ENCODE results near the gene ERVMER34-1. TPM values are rescaled to one million over a fixed set of nuclear protein-coding genes. Genes with fewer than 3 reads are reported as not detected.

Gene ERVMER34-1, protein sequence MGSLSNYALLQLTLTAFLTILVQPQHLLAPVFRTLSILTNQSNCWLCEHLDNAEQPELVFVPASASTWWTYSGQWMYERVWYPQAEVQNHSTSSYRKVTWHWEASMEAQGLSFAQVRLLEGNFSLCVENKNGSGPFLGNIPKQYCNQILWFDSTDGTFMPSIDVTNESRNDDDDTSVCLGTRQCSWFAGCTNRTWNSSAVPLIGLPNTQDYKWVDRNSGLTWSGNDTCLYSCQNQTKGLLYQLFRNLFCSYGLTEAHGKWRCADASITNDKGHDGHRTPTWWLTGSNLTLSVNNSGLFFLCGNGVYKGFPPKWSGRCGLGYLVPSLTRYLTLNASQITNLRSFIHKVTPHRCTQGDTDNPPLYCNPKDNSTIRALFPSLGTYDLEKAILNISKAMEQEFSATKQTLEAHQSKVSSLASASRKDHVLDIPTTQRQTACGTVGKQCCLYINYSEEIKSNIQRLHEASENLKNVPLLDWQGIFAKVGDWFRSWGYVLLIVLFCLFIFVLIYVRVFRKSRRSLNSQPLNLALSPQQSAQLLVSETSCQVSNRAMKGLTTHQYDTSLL
- total RNA-seq: under 0.01 and 0.09 TPM in 2 replicates

DNA sequence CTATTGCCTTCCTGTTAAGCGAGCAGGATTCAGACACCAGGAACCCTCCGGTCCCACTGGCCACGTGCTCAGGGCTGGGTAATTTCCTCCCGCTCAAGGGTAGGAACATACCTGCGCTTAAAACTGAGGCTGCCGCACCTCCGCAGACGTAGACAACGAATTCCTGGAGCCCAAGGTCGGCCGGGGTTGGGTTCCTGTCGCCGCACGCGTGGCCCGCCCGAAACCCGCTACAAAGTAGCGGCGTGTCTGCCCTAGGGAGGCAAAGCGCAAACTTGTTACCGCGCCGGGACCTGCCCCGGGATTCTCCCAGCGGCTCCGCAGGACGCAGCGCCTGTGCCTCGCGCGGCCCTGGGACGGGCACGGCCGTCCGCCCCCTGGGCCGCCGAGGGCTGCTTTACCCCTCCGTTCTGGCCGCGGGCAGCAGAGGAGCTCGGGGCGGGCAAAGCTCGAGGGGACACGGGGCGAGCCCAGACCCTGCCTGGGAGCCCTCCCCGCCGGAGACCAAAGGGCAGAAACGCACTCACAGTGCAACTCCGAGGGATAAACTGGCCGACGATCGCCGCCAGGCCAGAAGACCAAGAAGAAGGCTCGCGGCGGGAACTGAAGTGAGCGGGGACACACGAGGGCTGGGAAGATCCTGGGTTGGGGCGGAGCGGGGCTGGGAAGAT lies at the start of gene ERVMER34-1:
Gene ERVMER34-1 (minus strand): TSS at position 607 of the 668 bp plus-strand sequence. CDS start 5,905 bp downstream, outside the sequence.

Other genes with a start within 250 kb of the ERVMER34-1 start
- gene USP46, start 92.1 kb downstream of the ERVMER34-1 start, total RNA-seq: 9.0 and 12.1 TPM in 2 replicates
- under 0.01 TPM in 1 of 2 replicates, not detected in the other for gene RASL11B, start 110.9 kb upstream of the ERVMER34-1 start, total RNA-seq

Measured in dermis lymphatic vessel endothelial cell (primary cell).